SK-N-SH (cell line): ENCODE data around the gene ZDHHC14. TPM values are rescaled to one million over a fixed set of nuclear protein-coding genes. Genes with fewer than 3 reads are reported as not detected.

ENCODE experiments used
- CTCF ChIA-PET: fragments of 300-600, 350-600 bp; formaldehyde crosslinking; extraction: SDS; loops from one replicate; lab custom pipeline; 2021; lab: Yijun Ruan, JAX
- POLR2A ChIA-PET: fragments of 350-600 bp; sonication (Branson Sonifier 250); formaldehyde crosslinking; extraction: SDS; loops from one replicate; lab custom pipeline; 2020; ENCODE audit warnings: antibody characterized with exemption, inconsistent platforms; lab: Yijun Ruan, JAX
- DNase-seq: peaks from one replicate; pipeline ENCODE4 v3.0.0; 2012
- H2AFZ ChIP-seq: fragments of 200-600 bp; sonication (generic); 2 replicates; pipeline ENCODE4 v1.8.1; 2016; ENCODE audit warnings: antibody characterized with exemption, mild to moderate bottlenecking, low read depth
- H3F3A ChIP-seq: fragments of 200-600 bp; sonication (generic); replicated peaks from 2 replicates; pipeline ENCODE3; 2016; ENCODE audit warnings: antibody characterized with exemption, mild to moderate bottlenecking; ENCODE audit not compliant: insufficient read depth
- H3K27ac ChIP-seq, 2 experiments: fragments of 200-500 bp in 1 of 2; fragments of 200-600 bp in 1 of 2; sonication (Bioruptor generic) in 1 of 2; sonication (generic), shearing (Covaris generic) in 1 of 2; 2 replicates each; pipeline versions ENCODE4 v1.5.1 to v1.6.1; 2014 to 2016; ENCODE audit warnings: low read depth in 2 of 2, inconsistent platforms in 1 of 2, low read length in 1 of 2, mild to moderate bottlenecking in 1 of 2, mixed read lengths in 1 of 2
- H3K27me3 ChIP-seq: fragments of 200-600 bp; sonication (generic), shearing (Covaris generic); 2 replicates; pipeline ENCODE4 v1.6.1; 2016; ENCODE audit warnings: mixed run types; ENCODE audit not compliant: insufficient read depth
- H3K36me3 ChIP-seq, 2 experiments: fragments of 200-500 bp in 1 of 2; fragments of 200-600 bp in 1 of 2; sonication (Bioruptor generic) in 1 of 2; sonication (generic) in 1 of 2; replicated peaks in 1 of 2; 2 replicates each; pipeline versions ENCODE3 to v1.5.1; 2014 to 2016; ENCODE audit warnings: low read length in 1 of 2, mild to moderate bottlenecking in 1 of 2; ENCODE audit not compliant: insufficient read depth in 2 of 2, control insufficient read depth in 1 of 2
- H3K4me1 ChIP-seq, 2 experiments: fragments of 200-500 bp in 1 of 2; fragments of 200-600 bp in 1 of 2; sonication (Bioruptor generic) in 1 of 2; sonication (generic), shearing (Covaris generic) in 1 of 2; 2 replicates each; pipeline versions ENCODE4 v1.5.1 to v1.6.1; 2014 to 2016; ENCODE audit warnings: low read depth in 1 of 2, low read length in 1 of 2, mixed run types in 1 of 2; ENCODE audit not compliant: insufficient read depth in 2 of 2, control insufficient read depth in 1 of 2
- H3K4me2 ChIP-seq: fragments of 200-600 bp; sonication (generic), shearing (Covaris generic); 2 replicates; pipeline ENCODE4 v1.6.1; 2017; ENCODE audit warnings: mixed run types
- H3K4me3 ChIP-seq, 2 experiments: fragments of 200-500 bp in 1 of 2; fragments of 200-600 bp in 1 of 2; sonication (Bioruptor generic) in 1 of 2; sonication (generic), shearing (Covaris generic) in 1 of 2; 2 replicates each; pipeline versions ENCODE4 v1.5.1 to v1.8.1; 2014 to 2016; ENCODE audit warnings: low read depth in 2 of 2, inconsistent platforms in 1 of 2, low read length in 1 of 2, mild to moderate bottlenecking in 1 of 2, mixed read lengths in 1 of 2, moderate library complexity in 1 of 2
- H3K79me2 ChIP-seq: fragments of 200-600 bp; sonication (generic); 2 replicates; pipeline ENCODE4 v1.8.1; 2017; ENCODE audit warnings: mild to moderate bottlenecking; ENCODE audit not compliant: insufficient read depth
- H3K9ac ChIP-seq: fragments of 200-600 bp; sonication (generic); 2 replicates; pipeline ENCODE4 v1.6.1; 2017; ENCODE audit warnings: mixed run types
- H3K9me2 ChIP-seq: fragments of 200-600 bp; sonication (generic); 2 replicates; pipeline ENCODE4 v1.6.1; 2017; ENCODE audit warnings: mixed run types
- H3K9me3 ChIP-seq: fragments of 200-600 bp; sonication (generic); 2 replicates; pipeline ENCODE4 v1.6.1; 2017; ENCODE audit warnings: mixed run types, mild to moderate bottlenecking, moderate library complexity
- H4K20me1 ChIP-seq: fragments of 200-600 bp; sonication (generic); 2 replicates; pipeline ENCODE4 v1.6.1; 2017; ENCODE audit warnings: mild to moderate bottlenecking, mixed run types; ENCODE audit not compliant: insufficient read depth
- ELF1 ChIP-seq: IDR thresholded peaks from 2 replicates; pipeline ENCODE4 v1.4.0; 2012
- EP300 ChIP-seq, 2 experiments: IDR thresholded peaks; 2 replicates each; pipeline versions ENCODE4 v1.4.0 to v1.6.1; 2012; ENCODE audit warnings: borderline replicate concordance in 1 of 2, low read depth in 1 of 2, low read length in 1 of 2
- EZH2phosphoT487 ChIP-seq: fragments of 200-600 bp; sonication (generic); IDR thresholded peaks from 2 replicates; pipeline ENCODE4 v1.6.1; 2017; ENCODE audit warnings: low read depth, mixed run types, mild to moderate bottlenecking, antibody characterized with exemption, moderate library complexity, borderline replicate concordance
- FOXJ3 ChIP-seq: sonication (generic); formaldehyde crosslinking; IDR thresholded peaks from 2 replicates; pipeline ENCODE4 v1.5.1; 2020; ENCODE audit warnings: mild to moderate bottlenecking, missing genetic modification reagents
- FOXM1 ChIP-seq: IDR thresholded peaks from 2 replicates; pipeline ENCODE4 v1.4.0; 2012; ENCODE audit warnings: low read depth, mild to moderate bottlenecking
- GABPA ChIP-seq: IDR thresholded peaks from 2 replicates; pipeline ENCODE4 v1.4.0; 2012; ENCODE audit warnings: low read depth, mild to moderate bottlenecking
- JUND ChIP-seq: IDR thresholded peaks from 2 replicates; pipeline ENCODE4 v1.4.0; 2012
- MAX ChIP-seq: IDR thresholded peaks from 2 replicates; pipeline ENCODE4 v1.4.0; 2012; ENCODE audit warnings: low read depth
- NFIC ChIP-seq: IDR thresholded peaks from 2 replicates; pipeline ENCODE4 v1.4.0; 2012; ENCODE audit warnings: borderline replicate concordance
- NRF1 ChIP-seq: IDR thresholded peaks from 2 replicates; pipeline ENCODE4 v1.6.1; 2012; ENCODE audit warnings: low read depth, mild to moderate bottlenecking, low read length
- POLR2AphosphoS5 ChIP-seq: IDR thresholded peaks from 2 replicates; pipeline ENCODE4 v1.6.1; 2012; ENCODE audit warnings: low read depth, low read length
- RCOR1 ChIP-seq: fragments of 150-350 bp; IDR thresholded peaks from 2 replicates; pipeline ENCODE4 v1.6.1; 2017; ENCODE audit warnings: antibody characterized with exemption, low read length
- SIN3A ChIP-seq: IDR thresholded peaks from 2 replicates; pipeline ENCODE4 v1.6.1; 2012; ENCODE audit warnings: low read depth, mild to moderate bottlenecking, low read length, moderate library complexity, borderline replicate concordance
- SMC3 ChIP-seq: IDR thresholded peaks from 2 replicates; pipeline ENCODE4 v1.6.1; 2012; ENCODE audit warnings: low read depth, low read length, improper control_type of control experiment
- TAF1 ChIP-seq: IDR thresholded peaks from 2 replicates; pipeline ENCODE4 v1.6.1; 2012; ENCODE audit warnings: low read depth, mild to moderate bottlenecking, low read length, moderate library complexity, borderline replicate concordance
- TCF12 ChIP-seq: IDR thresholded peaks from 2 replicates; pipeline ENCODE4 v1.4.0; 2012
- TEAD4 ChIP-seq: IDR thresholded peaks from 2 replicates; pipeline ENCODE4 v1.4.0; 2012; ENCODE audit warnings: mild to moderate bottlenecking, borderline replicate concordance; ENCODE audit not compliant: insufficient read depth
- YY1 ChIP-seq: IDR thresholded peaks from 2 replicates; pipeline ENCODE4 v1.4.0; 2012; ENCODE audit warnings: low read depth, mild to moderate bottlenecking
- WGBS: methylation state at CpG from one replicate; pipeline ENCODE4 v1.1.6; 2017; ENCODE audit warnings: low lambda C conversion rate; 5-methylcytosine and 5-hydroxymethylcytosine counted together
- polyA plus RNA-seq, 3 experiments: library from polyadenylated mRNA; depleted of rRNA; stranded (reverse); fragments of >200 nt; gene quantifications; 2 replicates each; pipeline ENCODE4 v1.2.3, GENCODE V29; 2012
- TF ChIP-seq, protein P1 (sequence below): fragments of 200-600 bp; sonication (generic); IDR thresholded peaks from 2 replicates; pipeline ENCODE4 v1.6.1; 2017; ENCODE audit warnings: antibody characterized with exemption, mild to moderate bottlenecking, moderate library complexity
- TF ChIP-seq, protein P2 (sequence below): IDR thresholded peaks from 2 replicates; pipeline ENCODE4 v1.6.1; 2012; ENCODE audit warnings: mild to moderate bottlenecking, low read depth, low read length, moderate library complexity
- TF ChIP-seq, protein P3 (sequence below): IDR thresholded peaks from 2 replicates; pipeline ENCODE4 v1.4.0; 2012; ENCODE audit warnings: low read depth, borderline replicate concordance

The ZDHHC14 gene
- polyA plus RNA-seq, 1 of the 3 experiments (the other 2 are of a cell fraction), result 5.4 TPM

DNA sequence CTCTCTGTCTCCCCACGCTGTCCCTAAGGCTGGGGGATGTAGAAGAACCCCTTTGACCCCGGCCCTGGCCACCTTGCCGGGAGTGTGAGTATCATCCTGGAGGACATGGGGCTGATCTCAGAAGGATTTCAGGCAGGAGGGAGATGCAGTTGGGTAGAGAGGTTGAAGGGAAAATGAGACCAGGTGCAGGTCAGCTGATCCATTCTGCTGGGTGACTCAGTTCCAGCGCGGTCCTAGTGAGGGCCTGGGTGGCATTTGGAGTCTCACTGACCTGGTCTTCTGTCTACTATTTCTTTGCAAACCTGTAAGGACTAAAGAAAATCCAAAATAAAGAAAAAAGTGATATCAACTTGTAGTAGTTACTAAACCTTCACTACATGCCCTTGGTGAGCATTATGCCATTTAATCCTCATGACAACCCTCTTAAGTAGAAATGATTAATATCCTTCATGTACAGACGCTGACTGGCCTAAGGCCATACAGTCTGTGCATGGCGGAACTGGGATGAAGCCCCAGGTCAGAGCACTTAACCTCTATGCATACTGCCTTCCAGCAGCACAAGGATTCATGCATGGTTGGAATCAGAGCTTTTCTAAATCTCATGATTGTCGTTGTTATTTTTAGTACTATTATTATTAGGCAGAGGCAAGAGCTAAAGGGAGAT is 106.3 kb downstream of the ZDHHC14 start:
- Histone ChIP-seq H2AFZ (no peak overlapping the region), H3K9me2 (no peaks in the 10 kb centered on the region), H3K9me3 (no peaks in the 10 kb centered on the region), H3K4me1 (peaks cover 0 to 38% of the 10 kb centered on the region in 2 experiments; a peak in 2 of 4 replicates), H3K79me2 (no peaks in the 10 kb centered on the region), H3F3A (no peaks in the 10 kb centered on the region), H3K4me3 (no peak overlapping the region), H3K4me2 (no peak overlapping the region), H4K20me1 (no peaks in the 10 kb centered on the region), H3K27me3 (no peaks in the 10 kb centered on the region), H3K27ac (no peak overlapping the region), H3K9ac (no peak overlapping the region), H3K36me3 (no peaks in the 10 kb centered on the region)
- DNase-seq, result no peak
- ChIA-PET CTCF (interaction anchor here (1.1 kb wide), 2 partner anchors 180 to 585 kb away, joined by 3 read pairs; no protein-coding TSS in a partner anchor), POLR2A (no interaction called here)
- TF ChIP-seq SIN3A (no peak), FOXJ3 (CRISPR knock-in tag) (no peak), FOXM1 (no peak), EZH2phosphoT487 (no peak), ELF1 (no peak), TCF12 (no peak), EP300 (IDR thresholded peaks at IDR 0.05; ENCODE audit: borderline replicate concordance in 1 of 2, low read depth in 1 of 2, low read length in 1 of 2) (no peak), SMC3 (no peak), GABPA (no peak), JUND (no peak), MAX (no peak), YY1 (no peak), TEAD4 (no peak), NRF1 (no peak), RCOR1 (no peak), TAF1 (no peak), NFIC (no peak)
- TF ChIP-seq, protein P1, sequence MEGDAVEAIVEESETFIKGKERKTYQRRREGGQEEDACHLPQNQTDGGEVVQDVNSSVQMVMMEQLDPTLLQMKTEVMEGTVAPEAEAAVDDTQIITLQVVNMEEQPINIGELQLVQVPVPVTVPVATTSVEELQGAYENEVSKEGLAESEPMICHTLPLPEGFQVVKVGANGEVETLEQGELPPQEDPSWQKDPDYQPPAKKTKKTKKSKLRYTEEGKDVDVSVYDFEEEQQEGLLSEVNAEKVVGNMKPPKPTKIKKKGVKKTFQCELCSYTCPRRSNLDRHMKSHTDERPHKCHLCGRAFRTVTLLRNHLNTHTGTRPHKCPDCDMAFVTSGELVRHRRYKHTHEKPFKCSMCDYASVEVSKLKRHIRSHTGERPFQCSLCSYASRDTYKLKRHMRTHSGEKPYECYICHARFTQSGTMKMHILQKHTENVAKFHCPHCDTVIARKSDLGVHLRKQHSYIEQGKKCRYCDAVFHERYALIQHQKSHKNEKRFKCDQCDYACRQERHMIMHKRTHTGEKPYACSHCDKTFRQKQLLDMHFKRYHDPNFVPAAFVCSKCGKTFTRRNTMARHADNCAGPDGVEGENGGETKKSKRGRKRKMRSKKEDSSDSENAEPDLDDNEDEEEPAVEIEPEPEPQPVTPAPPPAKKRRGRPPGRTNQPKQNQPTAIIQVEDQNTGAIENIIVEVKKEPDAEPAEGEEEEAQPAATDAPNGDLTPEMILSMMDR, result no peak
- over 99% methylated on average over 7 of the region's 8 CpGs for WGBS

GRCh38 chr6:157488058-157488457 is 107.1 kb downstream of the ZDHHC14 start:
- H3K36me3 ChIP-seq, result no peaks in the 10 kb centered on the region
- no peak overlapping the region for H3K4me3 ChIP-seq
- CTCF ChIA-PET, result no interaction called here
- no peaks in the 10 kb centered on the region for H3F3A ChIP-seq
- 82% methylated on average over 9 of the region's 10 CpGs for WGBS
- no peaks in the 10 kb centered on the region for H3K9me3 ChIP-seq
- H3K4me2 ChIP-seq, result no peak overlapping the region
- H3K27me3 ChIP-seq, result no peaks in the 10 kb centered on the region
- no peaks in the 10 kb centered on the region for H4K20me1 ChIP-seq
- no peak overlapping the region for H3K9ac ChIP-seq
- H2AFZ ChIP-seq, result no peak overlapping the region
- no peak for DNase-seq
- POLR2A ChIA-PET, result no interaction called here
- H3K27ac ChIP-seq, result no peak overlapping the region
- no peaks in the 10 kb centered on the region for H3K79me2 ChIP-seq
- H3K9me2 ChIP-seq, result no peaks in the 10 kb centered on the region
- peaks cover 0 to 38% of the 10 kb centered on the region in 2 experiments; a peak in 2 of 4 replicates for H3K4me1 ChIP-seq
- TF ChIP-seq GABPA, result no peak
- TF ChIP-seq, protein P2, sequence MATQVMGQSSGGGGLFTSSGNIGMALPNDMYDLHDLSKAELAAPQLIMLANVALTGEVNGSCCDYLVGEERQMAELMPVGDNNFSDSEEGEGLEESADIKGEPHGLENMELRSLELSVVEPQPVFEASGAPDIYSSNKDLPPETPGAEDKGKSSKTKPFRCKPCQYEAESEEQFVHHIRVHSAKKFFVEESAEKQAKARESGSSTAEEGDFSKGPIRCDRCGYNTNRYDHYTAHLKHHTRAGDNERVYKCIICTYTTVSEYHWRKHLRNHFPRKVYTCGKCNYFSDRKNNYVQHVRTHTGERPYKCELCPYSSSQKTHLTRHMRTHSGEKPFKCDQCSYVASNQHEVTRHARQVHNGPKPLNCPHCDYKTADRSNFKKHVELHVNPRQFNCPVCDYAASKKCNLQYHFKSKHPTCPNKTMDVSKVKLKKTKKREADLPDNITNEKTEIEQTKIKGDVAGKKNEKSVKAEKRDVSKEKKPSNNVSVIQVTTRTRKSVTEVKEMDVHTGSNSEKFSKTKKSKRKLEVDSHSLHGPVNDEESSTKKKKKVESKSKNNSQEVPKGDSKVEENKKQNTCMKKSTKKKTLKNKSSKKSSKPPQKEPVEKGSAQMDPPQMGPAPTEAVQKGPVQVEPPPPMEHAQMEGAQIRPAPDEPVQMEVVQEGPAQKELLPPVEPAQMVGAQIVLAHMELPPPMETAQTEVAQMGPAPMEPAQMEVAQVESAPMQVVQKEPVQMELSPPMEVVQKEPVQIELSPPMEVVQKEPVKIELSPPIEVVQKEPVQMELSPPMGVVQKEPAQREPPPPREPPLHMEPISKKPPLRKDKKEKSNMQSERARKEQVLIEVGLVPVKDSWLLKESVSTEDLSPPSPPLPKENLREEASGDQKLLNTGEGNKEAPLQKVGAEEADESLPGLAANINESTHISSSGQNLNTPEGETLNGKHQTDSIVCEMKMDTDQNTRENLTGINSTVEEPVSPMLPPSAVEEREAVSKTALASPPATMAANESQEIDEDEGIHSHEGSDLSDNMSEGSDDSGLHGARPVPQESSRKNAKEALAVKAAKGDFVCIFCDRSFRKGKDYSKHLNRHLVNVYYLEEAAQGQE, result no peak
- TF ChIP-seq POLR2AphosphoS5, result no peak
- no peak for TF ChIP-seq RCOR1
- no peak for TF ChIP-seq SMC3
- no peak for TF ChIP-seq EP300 (IDR thresholded peaks at IDR 0.05; ENCODE audit: borderline replicate concordance in 1 of 2, low read depth in 1 of 2, low read length in 1 of 2)
- no peak for TF ChIP-seq YY1
- TF ChIP-seq SIN3A, result no peak
- TF ChIP-seq, protein P3, sequence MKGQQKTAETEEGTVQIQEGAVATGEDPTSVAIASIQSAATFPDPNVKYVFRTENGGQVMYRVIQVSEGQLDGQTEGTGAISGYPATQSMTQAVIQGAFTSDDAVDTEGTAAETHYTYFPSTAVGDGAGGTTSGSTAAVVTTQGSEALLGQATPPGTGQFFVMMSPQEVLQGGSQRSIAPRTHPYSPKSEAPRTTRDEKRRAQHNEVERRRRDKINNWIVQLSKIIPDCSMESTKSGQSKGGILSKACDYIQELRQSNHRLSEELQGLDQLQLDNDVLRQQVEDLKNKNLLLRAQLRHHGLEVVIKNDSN, result no peak
